ENCODE data around the gene CETN2. TPM values are rescaled to one million over a fixed set of nuclear protein-coding genes. Genes with fewer than 3 reads are reported as not detected.

CETN2 gene
- total RNA-seq (10 to 100 TPM in 3 of 4 donors, 1 to 10 TPM in 1; 9.2 to 15.0 (median 12.4) TPM), polyA plus RNA-seq (10 to 100 TPM; 15.4 to 29.8 (median 16.2) TPM)
- long read RNA-seq, donor 1, partial matches to known transcripts = 1 of 1 reads
- long read RNA-seq, donor 1, other reads (novel, unspliced or antisense) = 0 of 1 reads
- long read RNA-seq, donor 2, transcript CETN2-201 (5 exons, 1,454 nt) = major isoform, 9 of 11 reads
- long read RNA-seq, donor 2, partial matches to known transcripts = 2 of 11 reads
- long read RNA-seq, donor 2, other reads (novel, unspliced or antisense) = 0 of 11 reads

DNA sequence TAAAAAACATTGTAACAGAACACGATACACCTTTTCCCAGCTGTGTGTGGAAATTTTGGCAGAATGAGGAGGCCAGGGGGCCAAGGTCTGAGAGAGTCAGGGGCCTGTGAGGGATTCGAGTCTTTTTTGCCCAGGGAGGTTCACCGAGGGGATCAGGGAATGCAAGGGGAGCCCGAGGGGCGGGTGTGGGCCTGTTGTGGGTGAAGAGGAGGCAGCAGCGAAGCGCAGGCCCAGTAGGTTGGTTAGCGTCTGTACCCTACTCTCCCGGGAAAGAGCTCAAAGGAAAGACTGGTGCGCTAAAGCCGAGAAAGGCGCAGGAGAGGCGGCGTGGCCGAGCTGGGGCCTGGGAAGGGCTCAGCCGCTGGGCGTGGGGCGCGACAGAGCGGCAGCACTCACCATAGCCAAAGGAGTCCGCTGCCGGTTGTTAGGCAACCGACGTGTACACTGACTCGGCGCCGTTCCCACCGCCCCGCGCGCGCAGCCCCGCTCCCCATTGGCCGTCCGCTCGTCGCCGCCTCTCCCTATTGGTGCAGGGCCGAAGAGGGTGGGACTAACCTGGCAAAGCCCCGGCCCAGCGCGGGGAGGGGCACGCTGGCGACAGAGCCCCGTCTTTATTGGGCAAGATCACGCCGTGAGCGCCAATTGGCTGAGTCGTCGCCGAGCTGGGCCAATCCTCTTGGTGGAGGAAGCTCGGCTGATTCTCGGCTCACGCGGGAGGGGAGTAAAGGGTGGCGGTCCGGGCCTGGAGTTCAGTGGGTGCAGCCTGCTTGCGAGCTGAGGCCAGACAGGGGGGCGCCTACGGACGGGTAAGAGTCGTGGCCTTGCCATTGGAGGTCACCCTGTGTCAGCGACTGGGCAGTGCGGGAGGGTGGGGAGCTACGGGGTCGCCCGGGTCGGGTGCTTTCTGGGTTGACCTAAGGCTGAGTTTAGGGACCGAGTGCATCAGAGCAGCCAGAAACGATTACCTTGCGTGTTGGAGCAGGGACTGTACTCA is at the start of gene CETN2, which contains the start of gene NSDHL:
CETN2 (minus strand) TSS at position 446 of the 994 bp plus-strand sequence; CDS start at position 399, 47 bp downstream.
NSDHL (plus strand) TSS at position 752 of the 994 bp plus-strand sequence. CDS start 15,262 bp downstream, outside the sequence.
- intact Hi-C loops (cut with DNase I) = no loop called here
- H3K27ac ChIP-seq = peak within 1 kb of the TSS; percentile 63
- H3K4me3 ChIP-seq = peak within 1 kb of the TSS; percentile 73
- TF ChIP-seq, protein P1, sequence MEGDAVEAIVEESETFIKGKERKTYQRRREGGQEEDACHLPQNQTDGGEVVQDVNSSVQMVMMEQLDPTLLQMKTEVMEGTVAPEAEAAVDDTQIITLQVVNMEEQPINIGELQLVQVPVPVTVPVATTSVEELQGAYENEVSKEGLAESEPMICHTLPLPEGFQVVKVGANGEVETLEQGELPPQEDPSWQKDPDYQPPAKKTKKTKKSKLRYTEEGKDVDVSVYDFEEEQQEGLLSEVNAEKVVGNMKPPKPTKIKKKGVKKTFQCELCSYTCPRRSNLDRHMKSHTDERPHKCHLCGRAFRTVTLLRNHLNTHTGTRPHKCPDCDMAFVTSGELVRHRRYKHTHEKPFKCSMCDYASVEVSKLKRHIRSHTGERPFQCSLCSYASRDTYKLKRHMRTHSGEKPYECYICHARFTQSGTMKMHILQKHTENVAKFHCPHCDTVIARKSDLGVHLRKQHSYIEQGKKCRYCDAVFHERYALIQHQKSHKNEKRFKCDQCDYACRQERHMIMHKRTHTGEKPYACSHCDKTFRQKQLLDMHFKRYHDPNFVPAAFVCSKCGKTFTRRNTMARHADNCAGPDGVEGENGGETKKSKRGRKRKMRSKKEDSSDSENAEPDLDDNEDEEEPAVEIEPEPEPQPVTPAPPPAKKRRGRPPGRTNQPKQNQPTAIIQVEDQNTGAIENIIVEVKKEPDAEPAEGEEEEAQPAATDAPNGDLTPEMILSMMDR (IDR thresholded peaks at IDR 0.05) = no peak
- peaks cover 0 to 13% of the 10 kb centered on the region in 2 donors for H3K36me3 ChIP-seq (ENCODE audit: insufficient read depth in 1 of 2, low read depth in 1 of 2)
- ATAC-seq (peak; percentile 99 to 100 (median 100)), DNase-seq (peak; percentile 94 to 98)
- 0 to 43% (median 1%) methylated on average over 36 to 69 of the region's 71 CpGs for WGBS, 3 donors
- peaks cover 0 to 3% (median 0%) of the 10 kb centered on the region in 3 donors for H3K27me3 ChIP-seq (ENCODE audit: insufficient read depth in 3 of 3, low read length in 2 of 3)
- no peaks in the 10 kb centered on the region for H3K4me1 ChIP-seq
- no peaks in the 10 kb centered on the region for H3K9me3 ChIP-seq

DNA sequence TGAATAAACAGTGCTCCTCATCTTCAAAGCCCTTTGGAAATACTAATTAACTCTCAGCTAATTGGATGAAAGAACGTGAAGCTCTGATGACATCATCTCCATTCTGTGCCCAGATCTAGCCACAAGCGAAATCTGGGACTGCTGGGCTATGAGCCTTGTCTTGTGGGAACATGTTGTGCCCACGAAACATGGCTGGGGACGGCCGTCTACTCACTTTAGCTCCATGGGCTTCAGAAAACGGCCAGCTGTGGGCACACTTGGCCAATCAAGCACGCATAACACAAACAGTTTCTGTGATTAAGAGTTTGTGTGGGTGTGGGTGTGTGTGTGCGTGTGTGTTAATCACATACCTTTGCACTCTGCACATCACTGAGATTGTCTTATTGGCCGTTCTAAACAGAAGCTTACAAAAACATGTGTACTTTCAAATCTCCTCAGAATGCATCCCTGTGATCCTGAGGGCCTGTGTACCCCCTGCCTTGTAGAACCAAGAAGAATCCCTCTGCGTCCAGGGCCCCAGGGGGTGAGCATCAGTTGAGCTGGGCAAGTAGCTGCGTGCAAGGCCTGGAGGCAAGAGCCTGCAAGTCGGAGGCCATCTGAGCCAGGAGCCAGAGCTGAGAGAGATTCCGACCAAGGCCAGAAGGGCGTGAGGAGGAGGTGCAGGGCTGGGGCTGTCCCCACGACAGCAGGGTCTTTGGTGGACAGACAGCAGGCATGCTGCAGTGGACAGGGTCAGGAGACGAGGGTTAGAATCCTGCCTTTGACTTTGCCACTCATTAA is 48.6 kb upstream of the CETN2 start:
- H3K9me3 ChIP-seq = no peaks in the 10 kb centered on the region
- no peak for DNase-seq
- H3K27ac ChIP-seq = no peak overlapping the region
- no peak for ATAC-seq
- H3K4me1 ChIP-seq = no peaks in the 10 kb centered on the region
- no peak overlapping the region for H3K4me3 ChIP-seq
- 72 to 78% (median 76%) methylated on average over 16 of the region's 16 CpGs for WGBS, 3 donors
- TF ChIP-seq, protein P1 (IDR thresholded peaks at IDR 0.05) = no peak
- intact Hi-C loops (cut with DNase I) = loop anchor here in 1 of 2 donors (10.0 kb wide), 1 partner anchor 56 kb away; no protein-coding TSS in a partner anchor
- no peaks in the 10 kb centered on the region for H3K36me3 ChIP-seq (ENCODE audit: insufficient read depth in 1 of 2, low read depth in 1 of 2)
- peaks cover 0 to 8% (median 0%) of the 10 kb centered on the region in 3 donors for H3K27me3 ChIP-seq (ENCODE audit: insufficient read depth in 3 of 3, low read length in 2 of 3)

DNA sequence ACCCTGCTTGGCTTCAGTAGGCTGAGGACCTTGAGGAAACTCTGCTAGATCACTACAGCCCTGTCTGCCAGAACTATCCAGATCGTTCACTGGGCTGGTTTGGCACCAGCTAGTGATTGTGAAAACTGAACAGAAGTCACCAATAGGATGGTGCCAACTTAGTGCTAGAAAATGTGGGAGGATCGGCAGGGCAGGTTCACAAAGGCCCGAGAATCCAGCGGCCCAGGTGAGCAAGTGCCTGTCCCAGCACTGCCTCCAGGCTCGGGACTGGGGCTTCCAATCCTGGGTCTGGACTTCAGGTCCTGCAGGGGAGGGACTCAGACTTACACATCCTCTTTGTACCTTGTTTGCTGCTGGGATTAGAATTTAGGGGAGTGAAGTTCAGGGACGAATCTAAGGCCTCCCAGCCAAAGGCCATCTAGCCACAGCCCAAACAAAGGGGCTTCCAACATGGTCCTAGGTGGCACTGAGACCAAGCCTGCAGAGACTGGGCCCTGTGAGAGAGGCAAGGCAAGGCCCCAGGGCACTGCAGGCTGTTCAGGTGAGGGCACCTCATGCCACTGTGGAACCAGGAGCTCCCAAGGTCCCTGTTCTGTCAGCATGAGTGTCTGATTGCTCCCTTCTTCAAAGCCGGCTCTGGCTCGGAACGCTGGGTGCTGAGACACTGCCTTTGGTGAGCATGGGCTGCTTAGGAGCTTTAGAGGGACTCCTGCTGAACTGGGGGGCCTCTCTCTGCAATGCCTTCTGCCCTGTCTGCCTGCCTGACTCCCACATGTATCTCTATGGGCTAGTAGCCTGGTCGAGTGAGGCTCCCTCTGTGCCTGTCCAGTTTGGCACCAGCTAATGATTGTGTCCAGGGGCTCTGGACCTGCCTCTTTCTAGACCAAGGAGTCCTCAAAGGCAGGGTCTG is 46.6 kb upstream of the CETN2 start:
- H3K27me3 ChIP-seq (ENCODE audit: insufficient read depth in 3 of 3, low read length in 2 of 3) = peaks cover 0 to 8% (median 0%) of the 10 kb centered on the region in 3 donors
- H3K36me3 ChIP-seq (ENCODE audit: insufficient read depth in 1 of 2, low read depth in 1 of 2) = no peaks in the 10 kb centered on the region
- no peaks in the 10 kb centered on the region for H3K4me1 ChIP-seq
- H3K27ac ChIP-seq = no peak overlapping the region
- ATAC-seq = no peak
- intact Hi-C loops (cut with DNase I) = loop anchor here in 1 of 2 donors (10.0 kb wide), 1 partner anchor 58 kb away; no protein-coding TSS in a partner anchor
- TF ChIP-seq, protein P1 (IDR thresholded peaks at IDR 0.05) = no peak
- H3K9me3 ChIP-seq = no peaks in the 10 kb centered on the region
- no peak for DNase-seq
- 74 to 84% (median 83%) methylated on average over 7 to 10 of the region's 10 CpGs for whole genome bisulfite sequencing, 3 donors
- no peak overlapping the region for H3K4me3 ChIP-seq
